HCT116 (cell line): Measurements from ENCODE around the gene BICD2. TPM values are rescaled to one million over a fixed set of nuclear protein-coding genes. Genes with fewer than 3 reads are reported as not detected.

Experiments
- ATAC-seq: fragments of 200-7000 bp; cut with Tn5 transposase; 2 replicates; pipeline ENCODE4 v1.9.1; 2020; ENCODE audit warnings: mild to moderate bottlenecking, moderate library complexity
- BruUV-seq: library from RNA; stranded (reverse); fragments of 400-500 nt; replicated peaks from 2 replicates; lab custom pipeline; 2021; lab: Mats Ljungman, UMichigan
- CTCF ChIA-PET: fragments of 300-600 bp; sonication (Branson Sonifier 250); formaldehyde crosslinking; loops from one replicate; lab custom pipeline; 2021; ENCODE audit warnings: antibody characterized with exemption; lab: Charles Lee
- POLR2A ChIA-PET: fragments of 300-600, 350-600 bp; sonication (Branson Sonifier 250); formaldehyde crosslinking; loops from one replicate; lab custom pipeline; 2021; ENCODE audit warnings: antibody characterized with exemption; lab: Charles Lee
- RAD21 ChIA-PET, 2 experiments: fragments of 300-600 bp; sonication (Branson Sonifier 250); formaldehyde crosslinking; loops; one replicate each; lab custom pipeline; 2023; ENCODE audit warnings: low total read pairs in 2 of 2; ENCODE audit not compliant: uncharacterized antibody in 2 of 2, unreplicated experiment in 2 of 2, low non-redundant PET in 1 of 2; lab: Charles Lee
- DNase-seq: peaks from one replicate; pipeline ENCODE4 v3.0.0-alpha.2; 2010; ENCODE audit warnings: low read depth, low spot score
- H2AFZ ChIP-seq: fragments of 200-600 bp; shearing (Covaris generic), sonication (generic); 2 replicates; pipeline ENCODE4 v1.6.1; 2017; ENCODE audit warnings: low read depth, mixed run types, mixed read lengths, antibody characterized with exemption, low read length; ENCODE audit not compliant: poor library complexity, severe bottlenecking
- H3K27ac ChIP-seq: 2 replicates; pipeline ENCODE4 v1.5.1; 2012; ENCODE audit warnings: low read depth, low read length
- H3K27me3 ChIP-seq: fragments of 200-600 bp; sonication (generic); 2 replicates; pipeline ENCODE4 v1.6.1; 2016; ENCODE audit warnings: mixed run types, low read length, mixed read lengths; ENCODE audit not compliant: insufficient read depth
- H3K36me3 ChIP-seq, 2 experiments: fragments of 200-500 bp in 1 of 2; fragments of 200-600 bp in 1 of 2; sonication (Bioruptor generic) in 1 of 2; sonication (generic) in 1 of 2; 2 replicates each; pipeline versions ENCODE4 v1.5.1 to v1.6.1; 2014 to 2016; ENCODE audit warnings: low read length in 2 of 2, inconsistent platforms in 1 of 2, mixed read lengths in 1 of 2, mixed run types in 1 of 2; ENCODE audit not compliant: insufficient read depth in 2 of 2, control insufficient read depth in 1 of 2
- H3K4me1 ChIP-seq, 2 experiments: fragments of 200-600 bp in 1 of 2; sonication (generic) in 1 of 2; 2 replicates each; pipeline versions ENCODE4 v1.5.1 to v1.6.1; 2012 to 2017; ENCODE audit warnings: low read length in 2 of 2, inconsistent platforms in 1 of 2, mild to moderate bottlenecking in 1 of 2, mixed read lengths in 1 of 2, mixed run types in 1 of 2, moderate library complexity in 1 of 2; ENCODE audit not compliant: insufficient read depth in 2 of 2, control insufficient read depth in 1 of 2
- H3K4me2 ChIP-seq: fragments of 200-600 bp; sonication (generic); 2 replicates; pipeline ENCODE4 v1.6.1; 2017; ENCODE audit warnings: mixed run types, low read length, mixed read lengths
- H3K4me3 ChIP-seq, 2 experiments: fragments of 200-600 bp in 1 of 2; sonication (generic) in 1 of 2; replicated peaks in 1 of 2; 2 replicates each; pipeline ENCODE4 v1.5.1; 2011 to 2016; ENCODE audit warnings: low read length in 2 of 2, control low read depth in 1 of 2, low read depth in 1 of 2, mild to moderate bottlenecking in 1 of 2, mixed read lengths in 1 of 2, mixed run types in 1 of 2
- H3K79me2 ChIP-seq: fragments of 200-600 bp; sonication (generic); 2 replicates; pipeline ENCODE4 v1.6.1; 2017; ENCODE audit warnings: mild to moderate bottlenecking, mixed run types, low read length, moderate library complexity, mixed read lengths; ENCODE audit not compliant: insufficient read depth
- H3K9ac ChIP-seq: fragments of 200-600 bp; sonication (generic); 2 replicates; pipeline ENCODE4 v1.6.1; 2016; ENCODE audit warnings: low read length, mixed read lengths
- H3K9me2 ChIP-seq: fragments of 200-600 bp; sonication (generic), shearing (Covaris generic); 2 replicates; pipeline ENCODE4 v1.6.1; 2017; ENCODE audit warnings: mixed run types, mild to moderate bottlenecking, moderate library complexity; ENCODE audit not compliant: insufficient read depth
- H3K9me3 ChIP-seq, 2 experiments: fragments of 200-500 bp in 1 of 2; fragments of 200-600 bp in 1 of 2; sonication (Bioruptor generic) in 1 of 2; sonication (generic) in 1 of 2; 2 replicates each; pipeline ENCODE4 v1.6.1; 2014 to 2017; ENCODE audit warnings: low read length in 2 of 2, mixed read lengths in 2 of 2, inconsistent platforms in 1 of 2, low read depth in 1 of 2, mild to moderate bottlenecking in 1 of 2, mixed run types in 1 of 2, moderate library complexity in 1 of 2; ENCODE audit not compliant: control insufficient read depth in 1 of 2, insufficient read depth in 1 of 2
- H4K20me1 ChIP-seq: fragments of 200-600 bp; sonication (generic), shearing (Covaris generic); 2 replicates; pipeline ENCODE4 v1.6.1; 2017; ENCODE audit warnings: mixed run types, mild to moderate bottlenecking, moderate library complexity; ENCODE audit not compliant: insufficient read depth
- CBX3 ChIP-seq: IDR thresholded peaks from 2 replicates; pipeline ENCODE4 v1.6.1; 2012; ENCODE audit warnings: low read depth
- CTCF ChIP-seq, 3 experiments: fragments of 200-600 bp in 1 of 3; sonication (generic) in 1 of 3; IDR thresholded peaks in 2 of 3; conservative IDR thresholded peaks in 1 of 3; 2 replicates each; pipeline ENCODE4 v1.5.1; 2012 to 2017; ENCODE audit warnings: low read depth in 2 of 3, low read length in 2 of 3, antibody characterized with exemption in 1 of 3, borderline replicate concordance in 1 of 3, control low read depth in 1 of 3, mild to moderate bottlenecking in 1 of 3, mixed read lengths in 1 of 3, mixed run types in 1 of 3, moderate library complexity in 1 of 3; ENCODE audit not compliant: insufficient read depth in 1 of 3
- ELF1 ChIP-seq: IDR thresholded peaks from 2 replicates; pipeline ENCODE4 v1.6.1; 2012; ENCODE audit warnings: low read depth, borderline replicate concordance
- EZH2phosphoT487 ChIP-seq: fragments of 200-600 bp; IDR thresholded peaks from 2 replicates; pipeline ENCODE4 v1.6.1; 2018; ENCODE audit warnings: antibody characterized with exemption, borderline replicate concordance
- FOSL1 ChIP-seq: IDR thresholded peaks from 2 replicates; pipeline ENCODE4 v1.6.1; 2012; ENCODE audit warnings: low read depth
- MAX ChIP-seq: IDR thresholded peaks from 2 replicates; pipeline ENCODE4 v1.6.1; 2012
- POLR2A ChIP-seq: IDR thresholded peaks from 2 replicates; pipeline ENCODE4 v1.7.0; 2011; ENCODE audit warnings: borderline replicate concordance; ENCODE audit not compliant: insufficient read depth, insufficient read length; ENCODE audit errors: extremely low read depth
- SIN3A ChIP-seq: IDR thresholded peaks from 2 replicates; pipeline ENCODE4 v1.6.1; 2012; ENCODE audit warnings: low read depth
- SRF ChIP-seq: IDR thresholded peaks from 2 replicates; pipeline ENCODE4 v1.6.1; 2012; ENCODE audit warnings: low read depth
- YY1 ChIP-seq: IDR thresholded peaks from 2 replicates; pipeline ENCODE4 v1.6.1; 2011; ENCODE audit warnings: low read length, low read depth, moderate library complexity, mild to moderate bottlenecking; ENCODE audit not compliant: insufficient replicate concordance; ENCODE audit errors: extremely low read depth
- ZBTB33 ChIP-seq: IDR thresholded peaks from 2 replicates; pipeline ENCODE4 v1.6.1; 2011; ENCODE audit warnings: mild to moderate bottlenecking, low read length, moderate library complexity; ENCODE audit not compliant: insufficient replicate concordance; ENCODE audit errors: extremely low read depth
- intact Hi-C: fragments of 100-400 bp; cut with micrococcal nuclease; formaldehyde crosslinking; loops from 2 replicates; pipeline ENCODE4 v1.10.0; 2022
- total RNA-seq: library from RNA; stranded (reverse); gene quantifications from one replicate; pipeline ENCODE4 v1.2.1, GENCODE V29; 2021; ENCODE audit not compliant: unreplicated experiment

BICD2 gene
- total RNA-seq, 1 experiment from 2014 or later, result 23.4 TPM

GRCh38 chr9:92713528-92713927 lies 51.1 kb downstream of the BICD2 start:
- CTCF ChIA-PET, result interaction anchor here (1.1 kb wide), 1 partner anchor 77 kb away, joined by 4 read pairs; no protein-coding TSS in a partner anchor
- RAD21 ChIA-PET, result no interaction called here

More at GRCh38 chr9:92713528-92713927, 51.1 kb downstream of the BICD2 start:
- Histone ChIP-seq H3K9me2 (no peaks in the 10 kb centered on the region), H4K20me1 (no peaks in the 10 kb centered on the region; the same call in 1 of the 2 replicates), H2AFZ (no peak overlapping the region)
- no peak for DNase-seq
- no peak for TF ChIP-seq CBX3
- TF ChIP-seq ELF1, result no peak
- TF ChIP-seq ZBTB33, result no peak
- no peak for TF ChIP-seq CTCF (IDR thresholded peaks at IDR 0.05 in 2 of 3, conservative IDR thresholded peaks at IDR 0.05 in 1 of 3; ENCODE audit: borderline replicate concordance in 1 of 3, insufficient read depth in 1 of 3, low read depth in 2 of 3, low read length in 2 of 3)
- TF ChIP-seq FOSL1, result no peak
- no peak for TF ChIP-seq YY1
- TF ChIP-seq SRF, result no peak
- no peak for TF ChIP-seq SIN3A
- no peak for TF ChIP-seq MAX
- no peak for TF ChIP-seq POLR2A
- TF ChIP-seq EZH2phosphoT487, result no peak
- TF ChIP-seq, all 23 proteins: peak for 0
- no peak for ATAC-seq
- peaks cover 33 to 39% of the 10 kb centered on the region in 2 experiments; a peak in 3 of 4 replicates for H3K36me3 ChIP-seq
- no peak overlapping the region for H3K27ac ChIP-seq
- H3K4me3 ChIP-seq, result no peak overlapping the region
- no peaks in the 10 kb centered on the region for H3K4me1 ChIP-seq
- H3K9ac ChIP-seq, result no peak overlapping the region
- no peaks in the 10 kb centered on the region for H3K9me3 ChIP-seq
- no TSS peak for BruUV-seq
- intact Hi-C loops, result no loop called here
- H3K4me2 ChIP-seq, result no peak overlapping the region
- no peaks in the 10 kb centered on the region; the same call in 1 of the 2 replicates for H3K79me2 ChIP-seq
- H3K27me3 ChIP-seq, result no peaks in the 10 kb centered on the region
- POLR2A ChIA-PET, result no interaction called here
